Type B pancreatic cell (in vitro differentiated cells): ENCODE data around the gene DUOX1. TPM values are rescaled to one million over a fixed set of nuclear protein-coding genes. Genes with fewer than 3 reads are reported as not detected.

ENCODE experiments used
- DNase-seq: peaks from one replicate; pipeline ENCODE4 v3.0.0; 2021; ENCODE audit warnings: mixed read lengths; ENCODE audit not compliant: unreplicated experiment; ENCODE audit errors: extremely low spot score
- H3K27ac Mint-ChIP-seq: 2 replicates; pipeline ENCODE4 v1.8.0; 2021; ENCODE audit warnings: mild to moderate bottlenecking, mixed read lengths
- H3K27me3 Mint-ChIP-seq: 2 replicates; pipeline ENCODE4 v1.8.0; 2021; ENCODE audit warnings: mixed read lengths
- H3K36me3 Mint-ChIP-seq: 2 replicates; pipeline ENCODE4 v1.8.0; 2021; ENCODE audit warnings: mixed read lengths
- H3K4me1 Mint-ChIP-seq: one replicate; pipeline ENCODE4 v1.8.0; 2021; ENCODE audit warnings: mixed read lengths; ENCODE audit not compliant: unreplicated experiment
- H3K4me3 Mint-ChIP-seq: 2 replicates; pipeline ENCODE4 v1.8.0; 2021; ENCODE audit warnings: mild to moderate bottlenecking, mixed read lengths
- H3K9me3 Mint-ChIP-seq: 2 replicates; pipeline ENCODE4 v1.8.0; 2021; ENCODE audit warnings: mixed read lengths
- total RNA-seq: library from RNA; stranded (reverse); gene quantifications from 2 replicates; pipeline ENCODE4 v1.2.1, GENCODE V29; 2021; ENCODE audit warnings: low replicate concordance
- TF ChIP-seq, protein P1 (sequence below): fragments of 200-600 bp; sonication (generic); conservative IDR thresholded peaks from 2 replicates; pipeline ENCODE4 v1.5.0; 2021; ENCODE audit warnings: antibody characterized with exemption, mild to moderate bottlenecking

The DUOX1 gene
- total RNA-seq, 1 donor from 2014 or later: 5.5 TPM

DNA sequence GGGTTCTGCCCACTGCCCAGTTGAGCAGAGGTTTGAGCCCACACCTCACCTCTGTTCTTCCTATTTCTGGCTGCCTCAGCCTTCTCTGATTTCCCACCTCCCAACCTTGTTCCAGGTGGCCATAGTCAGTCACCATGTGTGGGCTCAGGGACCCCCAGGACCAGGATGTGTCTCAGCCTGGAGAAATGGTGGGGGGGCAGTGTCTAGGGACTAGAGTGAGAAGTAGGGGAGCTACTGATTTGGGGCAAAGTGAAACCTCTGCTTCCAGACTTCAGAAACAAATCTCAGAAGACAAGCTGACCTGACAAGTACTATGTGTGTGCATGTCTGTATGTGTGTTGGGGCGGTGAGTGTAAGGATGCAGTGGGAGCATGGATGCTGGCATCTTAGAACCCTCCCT is 35.1 kb downstream of the DUOX1 start:
- no peaks in the 10 kb centered on the region for H3K27me3 Mint-ChIP-seq
- DNase-seq: no peak
- TF ChIP-seq, protein P1, sequence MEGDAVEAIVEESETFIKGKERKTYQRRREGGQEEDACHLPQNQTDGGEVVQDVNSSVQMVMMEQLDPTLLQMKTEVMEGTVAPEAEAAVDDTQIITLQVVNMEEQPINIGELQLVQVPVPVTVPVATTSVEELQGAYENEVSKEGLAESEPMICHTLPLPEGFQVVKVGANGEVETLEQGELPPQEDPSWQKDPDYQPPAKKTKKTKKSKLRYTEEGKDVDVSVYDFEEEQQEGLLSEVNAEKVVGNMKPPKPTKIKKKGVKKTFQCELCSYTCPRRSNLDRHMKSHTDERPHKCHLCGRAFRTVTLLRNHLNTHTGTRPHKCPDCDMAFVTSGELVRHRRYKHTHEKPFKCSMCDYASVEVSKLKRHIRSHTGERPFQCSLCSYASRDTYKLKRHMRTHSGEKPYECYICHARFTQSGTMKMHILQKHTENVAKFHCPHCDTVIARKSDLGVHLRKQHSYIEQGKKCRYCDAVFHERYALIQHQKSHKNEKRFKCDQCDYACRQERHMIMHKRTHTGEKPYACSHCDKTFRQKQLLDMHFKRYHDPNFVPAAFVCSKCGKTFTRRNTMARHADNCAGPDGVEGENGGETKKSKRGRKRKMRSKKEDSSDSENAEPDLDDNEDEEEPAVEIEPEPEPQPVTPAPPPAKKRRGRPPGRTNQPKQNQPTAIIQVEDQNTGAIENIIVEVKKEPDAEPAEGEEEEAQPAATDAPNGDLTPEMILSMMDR: no peak
- H3K36me3 Mint-ChIP-seq: no peaks in the 10 kb centered on the region
- H3K27ac Mint-ChIP-seq: peak overlapping the region; percentile 74
- H3K9me3 Mint-ChIP-seq: no peaks in the 10 kb centered on the region
- peaks cover 10% of the 10 kb centered on the region for H3K4me1 Mint-ChIP-seq
- peak overlapping the region; percentile 71 for H3K4me3 Mint-ChIP-seq

DNA sequence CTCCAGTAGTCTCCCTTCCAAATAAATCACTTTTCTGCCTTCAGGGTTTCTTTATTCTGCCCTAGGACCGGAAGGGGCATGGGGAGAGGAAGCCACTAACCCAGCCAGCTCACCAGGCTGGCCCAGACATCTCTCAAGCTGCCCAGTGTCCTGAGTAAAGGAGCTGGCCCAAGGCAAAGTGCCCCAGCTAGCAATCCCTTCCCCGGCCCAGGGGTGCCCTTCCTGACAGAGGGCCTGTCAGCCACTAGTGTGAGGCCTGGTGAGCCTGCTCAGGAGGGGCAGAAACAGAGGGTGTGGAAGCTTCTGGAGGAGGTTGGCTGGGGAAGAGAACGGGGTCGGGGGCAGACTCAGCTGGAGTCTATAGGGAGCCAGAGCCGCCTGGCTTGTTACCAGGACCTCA is 35.7 kb downstream of the DUOX1 start:
- Mint-ChIP-seq H3K4me1 (peaks cover 10% of the 10 kb centered on the region), H3K9me3 (no peaks in the 10 kb centered on the region), H3K4me3 (peak overlapping the region; percentile 71), H3K27ac (peak overlapping the region; percentile 74), H3K36me3 (no peaks in the 10 kb centered on the region), H3K27me3 (no peaks in the 10 kb centered on the region)
- no peak for DNase-seq
- TF ChIP-seq, protein P1: no peak

DNA sequence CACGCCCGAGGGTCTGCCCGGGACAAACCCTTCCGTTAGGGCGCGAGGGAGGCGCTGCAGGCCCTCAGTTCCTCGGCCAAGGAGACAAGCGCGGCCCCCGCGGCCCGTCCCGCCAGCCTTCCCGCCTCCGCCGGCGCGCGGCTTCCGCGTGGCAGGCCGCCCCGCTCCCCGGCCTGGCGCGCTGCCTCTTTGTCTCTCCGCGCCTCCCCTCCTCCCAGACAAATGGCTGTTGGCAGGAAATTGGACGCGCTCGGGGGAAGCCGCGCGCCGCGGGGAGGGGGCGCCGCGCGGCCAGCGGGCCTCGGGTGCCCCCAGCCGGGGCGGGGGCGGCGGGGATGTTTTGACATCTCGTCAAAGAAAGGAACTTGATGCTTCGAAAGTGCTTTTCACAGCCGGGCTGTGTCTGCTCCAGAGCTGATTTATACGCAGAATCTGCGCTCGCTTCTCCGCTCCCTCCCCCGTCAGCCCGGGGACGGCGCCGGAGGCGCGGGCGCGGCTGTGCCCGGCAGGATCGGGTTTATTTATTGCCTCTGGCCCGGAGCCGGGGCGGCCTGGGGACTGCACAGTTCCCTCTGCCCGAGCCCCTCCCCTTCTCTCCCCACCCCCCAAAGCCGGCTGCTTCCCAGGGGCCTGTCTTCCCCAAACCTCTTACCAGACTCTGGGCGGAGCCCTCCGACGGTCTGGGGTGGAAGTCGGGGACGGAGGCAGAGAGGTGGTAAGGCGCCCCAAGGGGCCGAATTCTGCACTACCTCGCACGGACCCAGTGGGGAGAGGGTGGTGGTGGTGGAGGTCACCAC is 37.2 kb downstream of the DUOX1 start:
- H3K27ac Mint-ChIP-seq: peak overlapping the region; percentile 69
- peaks cover 3% of the 10 kb centered on the region for H3K36me3 Mint-ChIP-seq
- peak overlapping the region; percentile 74 for H3K4me3 Mint-ChIP-seq
- H3K9me3 Mint-ChIP-seq: no peaks in the 10 kb centered on the region
- TF ChIP-seq, protein P1: peak; percentile 74
- peak; percentile 87 for DNase-seq
- H3K4me1 Mint-ChIP-seq: peaks cover 10% of the 10 kb centered on the region
- no peaks in the 10 kb centered on the region for H3K27me3 Mint-ChIP-seq

DNA sequence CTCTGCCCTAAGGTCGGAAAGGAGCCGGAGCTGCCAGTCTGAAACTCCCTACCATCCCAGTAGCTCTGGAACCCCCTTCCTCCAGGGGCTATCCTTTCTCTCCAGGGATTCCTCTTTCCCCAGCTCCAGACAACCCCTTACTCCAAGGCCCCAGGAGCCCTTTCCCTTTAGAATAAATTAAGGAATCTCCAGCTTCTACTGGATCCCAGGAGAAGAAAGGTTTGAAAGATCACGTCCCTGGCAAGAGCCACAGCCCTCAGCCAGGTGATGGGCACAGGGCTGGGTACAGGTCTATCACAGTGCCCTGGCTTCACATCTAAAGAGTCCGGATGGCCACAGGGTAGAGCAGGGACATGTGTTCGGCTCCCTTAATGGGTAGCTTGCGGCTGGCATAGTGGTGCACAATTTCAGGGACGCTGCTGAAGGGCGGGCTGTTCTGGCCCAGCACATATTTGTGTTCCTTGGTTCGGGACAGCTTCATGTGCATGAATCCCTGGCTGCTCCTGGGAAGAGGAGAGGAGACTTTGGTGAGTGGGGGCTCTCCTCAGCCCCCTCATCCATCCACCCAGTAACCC is 37.9 kb downstream of the DUOX1 start:
- Mint-ChIP-seq H3K27ac (peak overlapping the region; percentile 69), H3K9me3 (no peaks in the 10 kb centered on the region), H3K27me3 (no peaks in the 10 kb centered on the region), H3K36me3 (peaks cover 3% of the 10 kb centered on the region), H3K4me3 (peak overlapping the region; percentile 74), H3K4me1 (peaks cover 10% of the 10 kb centered on the region)
- no peak for DNase-seq
- TF ChIP-seq, protein P1: peak; percentile 4

DNA sequence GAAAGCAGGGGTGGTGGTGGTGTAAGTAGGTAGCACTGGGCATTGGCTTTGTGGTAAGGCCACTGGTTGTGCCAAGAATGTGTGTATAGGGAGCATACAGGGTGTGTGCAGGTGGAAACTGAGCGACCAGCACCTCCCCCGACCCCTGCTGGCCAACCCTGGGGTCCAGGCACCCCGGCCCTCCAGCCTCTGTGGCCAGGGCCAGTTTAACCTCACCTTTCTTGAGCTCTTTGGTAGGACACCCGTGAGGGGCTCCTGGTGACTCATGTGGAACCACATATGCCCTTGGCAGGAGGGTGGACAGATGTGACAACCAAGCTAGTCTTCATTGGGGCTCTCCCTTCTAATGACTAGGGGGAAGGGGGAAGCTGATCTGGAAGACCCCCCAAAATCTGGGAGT is 38.5 kb downstream of the DUOX1 start:
- Mint-ChIP-seq H3K4me3 (no peak overlapping the region), H3K27ac (no peak overlapping the region), H3K27me3 (no peaks in the 10 kb centered on the region), H3K9me3 (no peaks in the 10 kb centered on the region), H3K4me1 (peaks cover 6% of the 10 kb centered on the region), H3K36me3 (peaks cover 3% of the 10 kb centered on the region)
- TF ChIP-seq, protein P1: no peak
- no peak for DNase-seq
